Activated T-cell treated with anti-CD3 and anti-CD28 coated beads, Interleukin-2, amount 50 U/mL, for 48 hours (primary cell): ENCODE measurements around the gene CEACAM8.
"Not testable (repeated sequence)": the region's sequence is repeated elsewhere in the genome, so short reads cannot be mapped to it uniquely, and the experiment has no call there.

Experiments used
- DNase-seq, 2 experiments: peaks; one replicate each; pipeline ENCODE4 v3.0.0-alpha.2; 2020

CEACAM8 gene

GRCh38 chr19:42571116-42571515 is 23.6 kb downstream of the CEACAM8 start:
- DNase-seq = no peak

GRCh38 chr19:42569193-42569592 is 25.5 kb downstream of the CEACAM8 start:
- no peak for DNase-seq

- DNase-seq = no peak
Observed at GRCh38 chr19:42568006-42568405, 26.7 kb downstream of the CEACAM8 start.

GRCh38 chr19:42567567-42567966 is 27.2 kb downstream of the CEACAM8 start:
- DNase-seq = no peak

GRCh38 chr19:42563352-42564210 is 31.1 kb downstream of the CEACAM8 start:
- peak; percentile 27 for DNase-seq

GRCh38 chr19:42561512-42561911 is 33.2 kb downstream of the CEACAM8 start:
- DNase-seq = no peak

- DNase-seq = no peak
Observed at GRCh38 chr19:42560731-42561130, 34.0 kb downstream of the CEACAM8 start.

GRCh38 chr19:42558450-42559150 is 36.1 kb downstream of the CEACAM8 start:
- no peak for DNase-seq

- DNase-seq = not testable (repeated sequence)
Observed at GRCh38 chr19:42557386-42557871, 37.3 kb downstream of the CEACAM8 start.

GRCh38 chr19:42555801-42556200 is 38.9 kb downstream of the CEACAM8 start:
- DNase-seq = no peak

- no peak for DNase-seq
Observed at GRCh38 chr19:42555317-42555716, 39.4 kb downstream of the CEACAM8 start.

- DNase-seq = no peak
Observed at GRCh38 chr19:42554046-42554575, 40.6 kb downstream of the CEACAM8 start.

- DNase-seq = no peak
Observed at GRCh38 chr19:42553292-42554045, 41.3 kb downstream of the CEACAM8 start.

GRCh38 chr19:42552086-42553065 is 42.3 kb downstream of the CEACAM8 start:
- DNase-seq = no peak

GRCh38 chr19:42550521-42550920 is 44.2 kb downstream of the CEACAM8 start:
- DNase-seq = not testable (repeated sequence)

- not testable (repeated sequence) for DNase-seq
Observed at GRCh38 chr19:42549067-42549466, 45.7 kb downstream of the CEACAM8 start.

GRCh38 chr19:42548552-42548951 is 46.2 kb downstream of the CEACAM8 start:
- DNase-seq = no peak

- no peak for DNase-seq
Observed at GRCh38 chr19:42547929-42548328, 46.8 kb downstream of the CEACAM8 start.

- DNase-seq = no peak
Observed at GRCh38 chr19:42546831-42547500, 47.8 kb downstream of the CEACAM8 start.

- DNase-seq = no peak
Observed at GRCh38 chr19:42544146-42544545, 50.6 kb downstream of the CEACAM8 start.

- DNase-seq = no peak
Observed at GRCh38 chr19:42542791-42543190, 51.9 kb downstream of the CEACAM8 start.
